Measurements from ENCODE around the gene BCAM.

DNA sequence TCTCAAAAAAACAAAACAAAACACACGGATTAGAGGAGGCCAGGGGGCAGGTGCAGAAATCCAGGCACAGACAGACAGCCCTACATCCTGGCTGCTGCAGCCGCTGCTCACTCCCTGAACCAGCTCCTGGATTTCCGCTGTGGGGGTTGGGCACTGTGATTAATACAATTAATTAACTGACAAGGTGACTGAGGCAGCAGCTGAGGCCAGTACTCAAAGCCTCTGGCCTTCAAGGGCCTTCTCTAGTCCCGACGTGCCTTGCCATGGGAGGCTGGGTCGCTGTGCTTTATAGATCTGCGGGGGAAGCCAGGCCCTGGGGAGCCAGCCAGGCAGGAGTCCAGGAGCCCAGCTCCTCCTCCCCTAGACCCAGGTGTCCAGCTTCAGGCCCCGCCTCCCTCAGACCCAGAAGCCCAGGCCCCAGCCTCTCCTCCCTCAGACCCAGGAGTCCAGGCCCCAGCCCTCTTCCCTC is 41.8 kb downstream of the BCAM start:
- TF ChIP-seq POLR2A (IDR thresholded peaks at IDR 0.05) (no peak), POLR2AphosphoS5 (IDR thresholded peaks at IDR 0.05) (no peak)
- TF ChIP-seq, protein P1, sequence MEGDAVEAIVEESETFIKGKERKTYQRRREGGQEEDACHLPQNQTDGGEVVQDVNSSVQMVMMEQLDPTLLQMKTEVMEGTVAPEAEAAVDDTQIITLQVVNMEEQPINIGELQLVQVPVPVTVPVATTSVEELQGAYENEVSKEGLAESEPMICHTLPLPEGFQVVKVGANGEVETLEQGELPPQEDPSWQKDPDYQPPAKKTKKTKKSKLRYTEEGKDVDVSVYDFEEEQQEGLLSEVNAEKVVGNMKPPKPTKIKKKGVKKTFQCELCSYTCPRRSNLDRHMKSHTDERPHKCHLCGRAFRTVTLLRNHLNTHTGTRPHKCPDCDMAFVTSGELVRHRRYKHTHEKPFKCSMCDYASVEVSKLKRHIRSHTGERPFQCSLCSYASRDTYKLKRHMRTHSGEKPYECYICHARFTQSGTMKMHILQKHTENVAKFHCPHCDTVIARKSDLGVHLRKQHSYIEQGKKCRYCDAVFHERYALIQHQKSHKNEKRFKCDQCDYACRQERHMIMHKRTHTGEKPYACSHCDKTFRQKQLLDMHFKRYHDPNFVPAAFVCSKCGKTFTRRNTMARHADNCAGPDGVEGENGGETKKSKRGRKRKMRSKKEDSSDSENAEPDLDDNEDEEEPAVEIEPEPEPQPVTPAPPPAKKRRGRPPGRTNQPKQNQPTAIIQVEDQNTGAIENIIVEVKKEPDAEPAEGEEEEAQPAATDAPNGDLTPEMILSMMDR (IDR thresholded peaks at IDR 0.05 in 8 of 11, conservative IDR thresholded peaks at IDR 0.05 in 3 of 11) = no peak
